Neutrophil (primary cell): ENCODE data around the gene SIMC1.

Experiments used
- H3K27ac ChIP-seq: fragments of 200-600 bp; sonication (generic); 2 replicates; pipeline ENCODE4 v1.5.1; 2016; ENCODE audit warnings: mild to moderate bottlenecking, moderate library complexity
- H3K27me3 ChIP-seq: fragments of 200-600 bp; sonication (generic); 2 replicates; pipeline ENCODE4 v1.6.0; 2016; ENCODE audit warnings: mild to moderate bottlenecking
- H3K36me3 ChIP-seq: fragments of 200-600 bp; sonication (generic); 2 replicates; pipeline ENCODE4 v1.5.1; 2017
- H3K4me1 ChIP-seq, 2 experiments: fragments of 200-600 bp in 1 of 2; sonication (generic) in 1 of 2; 1 replicate in 1 of 2; 2 replicates in 1 of 2; pipeline versions ENCODE4 v1.5.1 to v1.6.1; 2013 to 2016; ENCODE audit warnings: low read depth in 1 of 2, low read length in 1 of 2, mild to moderate bottlenecking in 1 of 2, moderate library complexity in 1 of 2; ENCODE audit not compliant: control insufficient read depth in 1 of 2, insufficient read depth in 1 of 2
- H3K4me3 ChIP-seq, 2 experiments: fragments of 200-600 bp in 1 of 2; sonication (generic) in 1 of 2; 1 replicate in 1 of 2; 2 replicates in 1 of 2; pipeline ENCODE4 v1.5.1; 2013 to 2016; ENCODE audit warnings: low read depth in 1 of 2, low read length in 1 of 2, mild to moderate bottlenecking in 1 of 2, moderate library complexity in 1 of 2
- H3K9me3 ChIP-seq: fragments of 200-600 bp; sonication (generic); 2 replicates; pipeline ENCODE4 v1.5.1; 2016
- TF ChIP-seq, protein P1 (sequence below): fragments of 200-600 bp; sonication (generic); IDR thresholded peaks from 2 replicates; pipeline ENCODE4 v1.5.1; 2016; ENCODE audit warnings: antibody characterized with exemption

SIMC1 gene

DNA sequence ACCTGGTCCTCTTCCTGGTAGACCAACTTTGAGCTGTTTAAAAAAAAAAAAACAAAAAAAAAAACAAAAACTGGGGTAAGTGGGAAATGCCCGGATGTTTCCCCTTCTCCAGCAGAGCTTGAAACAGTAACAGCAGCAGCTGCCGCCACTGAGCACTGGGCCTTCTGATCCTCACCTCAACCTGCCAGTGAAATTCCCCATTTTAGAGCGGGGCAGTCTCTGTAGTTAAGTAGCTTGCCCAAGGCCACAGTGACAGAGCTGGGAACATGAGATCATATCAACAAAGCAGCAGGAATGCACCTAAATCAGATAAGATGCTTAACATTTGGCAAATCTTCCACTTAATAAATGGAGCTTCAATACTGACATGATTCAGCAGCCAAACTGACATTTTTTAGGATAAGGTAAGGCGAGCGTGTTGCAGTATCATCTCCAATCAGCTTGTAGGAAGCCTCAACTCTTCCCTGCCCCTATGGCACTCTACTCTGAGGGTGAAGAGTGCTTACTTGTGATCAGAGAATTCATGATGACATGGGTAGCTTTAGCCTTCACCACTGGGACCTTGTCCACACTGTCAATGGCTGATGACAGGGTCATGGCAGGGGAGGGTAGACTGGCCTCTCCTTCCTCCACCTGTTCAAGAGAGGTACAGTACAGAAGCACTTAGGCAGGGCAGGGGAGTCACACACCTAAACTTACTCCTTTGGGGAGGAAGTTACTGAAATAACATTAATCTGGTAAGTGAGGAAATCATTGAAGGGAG is 114.1 kb downstream of the SIMC1 start:
- H3K4me3 ChIP-seq: no peak overlapping the region
- no peaks in the 10 kb centered on the region for H3K9me3 ChIP-seq
- no peaks in the 10 kb centered on the region for H3K27me3 ChIP-seq
- TF ChIP-seq, protein P1, sequence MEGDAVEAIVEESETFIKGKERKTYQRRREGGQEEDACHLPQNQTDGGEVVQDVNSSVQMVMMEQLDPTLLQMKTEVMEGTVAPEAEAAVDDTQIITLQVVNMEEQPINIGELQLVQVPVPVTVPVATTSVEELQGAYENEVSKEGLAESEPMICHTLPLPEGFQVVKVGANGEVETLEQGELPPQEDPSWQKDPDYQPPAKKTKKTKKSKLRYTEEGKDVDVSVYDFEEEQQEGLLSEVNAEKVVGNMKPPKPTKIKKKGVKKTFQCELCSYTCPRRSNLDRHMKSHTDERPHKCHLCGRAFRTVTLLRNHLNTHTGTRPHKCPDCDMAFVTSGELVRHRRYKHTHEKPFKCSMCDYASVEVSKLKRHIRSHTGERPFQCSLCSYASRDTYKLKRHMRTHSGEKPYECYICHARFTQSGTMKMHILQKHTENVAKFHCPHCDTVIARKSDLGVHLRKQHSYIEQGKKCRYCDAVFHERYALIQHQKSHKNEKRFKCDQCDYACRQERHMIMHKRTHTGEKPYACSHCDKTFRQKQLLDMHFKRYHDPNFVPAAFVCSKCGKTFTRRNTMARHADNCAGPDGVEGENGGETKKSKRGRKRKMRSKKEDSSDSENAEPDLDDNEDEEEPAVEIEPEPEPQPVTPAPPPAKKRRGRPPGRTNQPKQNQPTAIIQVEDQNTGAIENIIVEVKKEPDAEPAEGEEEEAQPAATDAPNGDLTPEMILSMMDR: no peak
- no peak overlapping the region for H3K27ac ChIP-seq
- H3K36me3 ChIP-seq: peaks cover 87% of the 10 kb centered on the region
- H3K4me1 ChIP-seq: no peaks in the 10 kb centered on the region

DNA sequence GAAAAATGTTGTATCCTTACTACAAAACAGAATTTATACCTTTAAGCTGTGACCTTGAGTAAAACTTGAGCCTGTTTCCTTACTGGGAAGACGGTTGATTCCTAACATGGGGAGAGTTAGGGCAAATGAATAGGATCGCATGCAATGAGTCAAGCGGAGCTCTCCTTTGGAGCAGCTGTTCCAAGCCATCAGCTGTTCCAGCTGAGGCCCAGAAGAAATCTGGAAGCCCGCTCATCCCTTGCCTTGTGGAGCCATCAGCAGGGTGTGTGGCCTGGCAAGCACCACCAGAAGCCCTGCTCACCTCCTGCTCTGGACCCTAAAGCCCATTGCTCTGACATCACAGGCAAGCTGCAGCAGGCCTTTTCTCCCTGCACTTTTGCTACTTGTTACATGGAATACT is 115.3 kb downstream of the SIMC1 start:
- Histone ChIP-seq H3K9me3 (no peaks in the 10 kb centered on the region), H3K36me3 (peaks cover 83% of the 10 kb centered on the region), H3K4me3 (no peak overlapping the region), H3K27me3 (no peaks in the 10 kb centered on the region), H3K27ac (no peak overlapping the region), H3K4me1 (no peaks in the 10 kb centered on the region)
- TF ChIP-seq, protein P1: no peak

DNA sequence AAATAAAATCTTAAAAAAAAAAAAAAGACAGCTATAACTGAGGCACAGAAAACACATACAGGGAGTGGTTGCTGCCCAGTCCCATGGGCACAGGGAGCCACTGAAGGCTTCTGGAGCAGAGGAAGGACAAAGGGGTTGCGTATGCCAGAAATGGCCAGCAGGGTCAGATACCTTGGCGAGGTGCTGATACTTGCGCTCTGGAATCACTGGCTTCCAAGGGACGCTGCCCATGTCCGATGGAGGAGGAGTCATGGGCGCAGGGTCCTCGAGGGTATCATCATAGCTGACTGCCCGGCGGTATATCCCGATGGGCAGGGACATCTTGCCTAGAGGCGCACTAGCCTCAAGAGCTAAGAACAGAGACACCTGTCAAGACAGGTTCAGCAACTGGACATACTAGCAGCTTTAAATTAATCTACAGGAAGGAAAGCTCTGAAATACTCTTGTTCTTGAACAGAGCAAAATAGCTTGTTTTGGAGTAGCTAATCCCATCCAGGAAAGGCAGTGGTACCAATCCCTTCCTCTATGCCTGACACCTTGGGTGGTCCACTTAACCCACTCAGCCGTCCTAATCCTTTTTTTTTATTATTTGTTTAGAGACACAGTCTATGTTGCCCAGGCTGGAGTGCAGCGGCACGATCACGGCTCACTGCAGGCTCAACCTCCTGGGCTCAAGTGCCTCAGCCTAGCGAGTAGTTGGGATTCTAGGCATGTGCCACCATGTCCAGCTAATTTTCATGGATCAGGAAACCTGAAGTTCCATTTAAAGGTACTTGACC is 117.4 kb downstream of the SIMC1 start:
- no peak overlapping the region for H3K27ac ChIP-seq
- TF ChIP-seq, protein P1: no peak
- no peaks in the 10 kb centered on the region for H3K27me3 ChIP-seq
- H3K36me3 ChIP-seq: peaks cover 64% of the 10 kb centered on the region
- no peak overlapping the region for H3K4me3 ChIP-seq
- H3K4me1 ChIP-seq: peaks cover under 1 to 2% of the 10 kb centered on the region in 2 experiments
- no peaks in the 10 kb centered on the region for H3K9me3 ChIP-seq

DNA sequence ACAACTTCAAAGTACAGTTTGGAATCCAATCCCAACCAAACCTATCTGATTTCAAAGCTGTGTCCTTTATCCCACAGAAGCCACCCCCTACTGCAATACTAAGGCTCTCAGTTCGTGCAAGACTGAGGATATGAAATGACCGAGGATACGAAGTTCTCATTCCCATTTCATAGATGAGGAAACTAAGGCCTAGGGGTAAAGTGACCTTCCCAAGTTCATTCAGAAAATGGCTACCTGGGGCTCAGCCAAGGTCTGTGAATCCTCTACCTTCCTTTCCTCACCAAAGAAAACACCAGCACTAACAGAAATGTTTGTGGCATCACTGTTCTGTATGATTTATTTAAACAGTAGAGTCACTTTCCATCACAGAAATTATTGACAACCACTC is 117.9 kb downstream of the SIMC1 start:
- TF ChIP-seq, protein P1: no peak
- H3K27ac ChIP-seq: no peak overlapping the region
- H3K36me3 ChIP-seq: peaks cover 58% of the 10 kb centered on the region
- H3K4me3 ChIP-seq: no peak overlapping the region
- no peaks in the 10 kb centered on the region for H3K27me3 ChIP-seq
- peaks cover 6 to 7% of the 10 kb centered on the region in 2 experiments for H3K4me1 ChIP-seq
- H3K9me3 ChIP-seq: no peaks in the 10 kb centered on the region

DNA sequence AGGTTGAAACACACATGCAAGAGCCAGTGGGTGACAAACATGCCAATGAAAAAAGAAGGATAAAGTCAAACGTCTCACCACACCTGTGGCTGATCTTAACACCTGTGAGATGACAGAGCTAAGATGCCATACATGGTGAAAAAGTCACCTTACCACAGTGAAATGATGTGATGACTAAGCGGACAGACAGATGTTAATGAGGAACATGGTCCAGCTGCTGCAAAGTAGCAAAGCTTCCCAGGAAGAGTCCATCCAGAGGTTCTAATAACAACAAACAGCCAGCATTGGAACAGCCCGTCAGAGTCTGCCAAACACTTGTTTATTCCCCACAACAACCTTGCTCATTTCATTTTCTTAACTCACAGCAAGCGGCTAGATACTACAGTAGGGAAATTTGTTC is 121.4 kb downstream of the SIMC1 start:
- Histone ChIP-seq H3K27me3 (peaks cover 23% of the 10 kb centered on the region), H3K36me3 (peaks cover 24% of the 10 kb centered on the region), H3K9me3 (no peaks in the 10 kb centered on the region), H3K27ac (no peak overlapping the region), H3K4me3 (no peak overlapping the region), H3K4me1 (peaks cover 13 to 16% of the 10 kb centered on the region in 2 experiments)
- TF ChIP-seq, protein P1: no peak
